NCI-H1417 (cell line): ENCODE results near the gene SAFB2.

Experiments
- DNase-seq, 3 experiments: peaks; one replicate each; lab custom pipeline; 2025; lab: John Stamatoyannopoulos, UW

The SAFB2 gene

GRCh38 chr19:5607318-5608275, 15.0 kb downstream of the SAFB2 start:
- DNase-seq = no peak

GRCh38 chr19:5605362-5605761, 17.2 kb downstream of the SAFB2 start:
- DNase-seq = no peak

GRCh38 chr19:5603626-5604025, 18.9 kb downstream of the SAFB2 start:
- no peak for DNase-seq

GRCh38 chr19:5600797-5601196, 21.8 kb downstream of the SAFB2 start:
- no peak for DNase-seq

- no peak for DNase-seq
Observed at GRCh38 chr19:5595745-5596144, 26.8 kb downstream of the SAFB2 start.

- peak in 1 of 3 experiments; percentile 34 for DNase-seq
Observed at GRCh38 chr19:5595129-5595528, 27.4 kb downstream of the SAFB2 start.

- DNase-seq = no peak
Observed at GRCh38 chr19:5594521-5594950, 28.0 kb downstream of the SAFB2 start.

- no peak for DNase-seq
Observed at GRCh38 chr19:5593343-5594255, 29.0 kb downstream of the SAFB2 start.

GRCh38 chr19:5592531-5593342, 29.8 kb downstream of the SAFB2 start:
- no peak for DNase-seq

GRCh38 chr19:5591476-5591875, 31.1 kb downstream of the SAFB2 start:
- DNase-seq = no peak

- no peak for DNase-seq
Observed at GRCh38 chr19:5590865-5591154, 31.8 kb downstream of the SAFB2 start.

- no peak for DNase-seq
Observed at GRCh38 chr19:5590151-5590864, 32.3 kb downstream of the SAFB2 start.

- DNase-seq = no peak
Observed at GRCh38 chr19:5588906-5589676, 33.5 kb downstream of the SAFB2 start.

- no peak for DNase-seq
Observed at GRCh38 chr19:5588441-5588840, 34.1 kb downstream of the SAFB2 start.

GRCh38 chr19:5587661-5588060, 34.9 kb downstream of the SAFB2 start:
- DNase-seq = peak in 2 of 3 experiments; percentile 50 to 56

- no peak for DNase-seq
Observed at GRCh38 chr19:5587071-5587455, 35.5 kb downstream of the SAFB2 start.

- DNase-seq = no peak
Observed at GRCh38 chr19:5586300-5587070, 36.1 kb downstream of the SAFB2 start.

GRCh38 chr19:5585461-5586299, 36.9 kb downstream of the SAFB2 start:
- DNase-seq = peak in 2 of 3 experiments; percentile 4 to 22

GRCh38 chr19:5580161-5580571, 42.4 kb downstream of the SAFB2 start:
- peak; percentile 43 to 96 (median 85) for DNase-seq
